Urothelium cell line (cell line): ENCODE measurements around the gene RGL1.
"Not testable (repeated sequence)": the region's sequence is repeated elsewhere in the genome, so short reads cannot be mapped to it uniquely, and the experiment has no call there.

Experiments used
- DNase-seq: peaks from one replicate; pipeline ENCODE4 v3.0.0; 2011; ENCODE audit warnings: low spot score, mixed read lengths
- FAIRE-seq: peaks from 2 replicates; lab custom pipeline; 2011; peaks lifted over from hg19 to GRCh38; lab: Jason Lieb, UNC

The RGL1 gene

GRCh38 chr1:183783767-183784637 is 20.9 kb upstream of the RGL1 start:
- FAIRE-seq, result no peak
- DNase-seq, result no peak

DNA sequence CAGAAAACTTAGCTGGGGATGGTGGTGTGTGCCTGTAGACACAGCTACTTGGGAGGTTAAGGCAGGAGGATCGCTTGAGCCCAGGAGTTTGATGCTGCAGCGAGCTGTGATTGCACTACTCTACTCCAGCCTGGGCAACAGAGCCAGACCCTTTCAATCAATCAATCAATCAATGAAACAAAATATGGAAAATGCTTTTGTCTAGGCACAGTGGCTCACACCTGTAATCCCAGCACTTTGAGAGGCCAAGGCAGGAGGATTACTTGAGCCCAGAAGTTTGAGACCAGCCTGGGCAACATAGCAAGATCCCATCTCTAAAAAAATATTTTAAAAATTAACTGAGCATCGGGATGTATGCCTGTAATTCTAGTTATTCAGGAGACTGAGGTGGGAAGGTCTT is 19.0 kb upstream of the RGL1 start:
- DNase-seq, FAIRE-seq: not testable (repeated sequence)

GRCh38 chr1:183787704-183788103 is 17.2 kb upstream of the RGL1 start:
- DNase-seq (no peak), FAIRE-seq (no peak)

DNA sequence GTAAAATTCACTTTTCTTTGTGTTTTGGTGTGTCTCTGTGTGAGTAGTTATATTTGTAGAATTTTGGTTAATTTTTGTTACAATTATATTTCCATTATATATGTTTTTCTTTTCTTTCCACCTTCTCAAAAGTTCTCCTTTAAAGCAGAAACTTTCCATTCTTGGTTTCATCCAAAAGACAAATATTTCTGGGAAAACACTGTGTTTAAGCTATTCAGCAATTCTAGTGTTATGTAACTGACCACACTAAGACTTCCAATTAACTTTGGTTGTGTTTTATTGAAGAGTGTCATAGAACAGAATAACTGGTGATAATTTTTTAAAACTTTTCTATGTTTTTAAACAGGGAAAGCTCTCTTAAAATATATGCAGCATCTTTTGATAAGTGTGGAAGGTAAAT is 13.6 kb upstream of the RGL1 start:
- FAIRE-seq (no peak), DNase-seq (no peak)

GRCh38 chr1:183792300-183792699 is 12.6 kb upstream of the RGL1 start:
- DNase-seq, result no peak
- no peak for FAIRE-seq

DNA sequence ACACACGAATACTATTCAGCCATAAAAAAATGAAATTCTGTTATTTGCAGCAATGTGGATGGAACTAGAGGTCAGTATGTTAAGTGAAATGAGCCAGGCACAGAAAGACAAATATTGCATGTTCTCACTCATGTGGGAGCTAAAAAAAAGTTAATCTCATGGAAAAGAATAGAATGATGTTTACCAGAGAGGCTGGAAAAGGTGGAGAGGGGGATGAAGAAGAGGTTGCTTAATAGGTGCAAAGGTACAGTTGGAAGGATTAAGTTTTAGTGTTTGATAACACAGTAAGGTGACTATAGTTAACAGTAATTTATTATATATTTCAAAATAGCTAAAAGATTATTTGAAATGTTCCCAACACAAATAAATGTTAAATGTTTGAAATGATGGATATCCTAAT is 10.8 kb upstream of the RGL1 start:
- DNase-seq, result no peak
- FAIRE-seq, result no peak

GRCh38 chr1:183800449-183800848 is 4.5 kb upstream of the RGL1 start:
- FAIRE-seq (no peak), DNase-seq (no peak)

DNA sequence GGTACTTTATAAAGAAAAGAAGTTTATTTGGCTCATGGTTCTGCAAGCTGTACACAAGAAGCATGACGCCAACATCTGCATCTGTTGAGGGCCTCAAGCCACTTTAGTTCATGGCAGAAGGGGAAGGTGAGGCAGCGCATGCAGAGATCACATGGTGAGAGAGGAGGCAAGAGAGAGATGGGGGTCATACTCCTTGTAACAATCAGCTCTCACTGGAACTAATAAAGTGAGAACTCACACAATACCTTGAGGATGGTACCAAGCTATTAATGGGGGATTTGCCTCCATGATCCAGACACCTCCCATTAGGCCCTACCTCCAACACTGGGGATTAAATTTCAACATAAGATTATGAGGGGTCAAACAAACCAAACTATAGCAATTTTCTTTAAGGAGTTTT is 3.3 kb upstream of the RGL1 start:
- DNase-seq (no peak), FAIRE-seq (no peak)

GRCh38 chr1:183804387-183804786 is 533 bp upstream of the RGL1 start:
- no peak for FAIRE-seq

GRCh38 chr1:183806125-183806524 is 1.2 kb downstream of the RGL1 start:
- DNase-seq (no peak), FAIRE-seq (no peak)

More at GRCh38 chr1:183804387-183804786, 533 bp upstream of the RGL1 start:
- DNase-seq, result no peak

GRCh38 chr1:183806675-183807074 is 1.8 kb downstream of the RGL1 start:
- DNase-seq (no peak), FAIRE-seq (no peak)

- no peak for FAIRE-seq
Observed at GRCh38 chr1:183807549-183808168, 2.7 kb downstream of the RGL1 start.

GRCh38 chr1:183808296-183809027 is 3.5 kb downstream of the RGL1 start:
- DNase-seq, result no peak
- FAIRE-seq, result no peak

More at GRCh38 chr1:183807549-183808168, 2.7 kb downstream of the RGL1 start:
- DNase-seq, result no peak

GRCh38 chr1:183810121-183810520 is 5.2 kb downstream of the RGL1 start:
- no peak for FAIRE-seq
- DNase-seq, result no peak

DNA sequence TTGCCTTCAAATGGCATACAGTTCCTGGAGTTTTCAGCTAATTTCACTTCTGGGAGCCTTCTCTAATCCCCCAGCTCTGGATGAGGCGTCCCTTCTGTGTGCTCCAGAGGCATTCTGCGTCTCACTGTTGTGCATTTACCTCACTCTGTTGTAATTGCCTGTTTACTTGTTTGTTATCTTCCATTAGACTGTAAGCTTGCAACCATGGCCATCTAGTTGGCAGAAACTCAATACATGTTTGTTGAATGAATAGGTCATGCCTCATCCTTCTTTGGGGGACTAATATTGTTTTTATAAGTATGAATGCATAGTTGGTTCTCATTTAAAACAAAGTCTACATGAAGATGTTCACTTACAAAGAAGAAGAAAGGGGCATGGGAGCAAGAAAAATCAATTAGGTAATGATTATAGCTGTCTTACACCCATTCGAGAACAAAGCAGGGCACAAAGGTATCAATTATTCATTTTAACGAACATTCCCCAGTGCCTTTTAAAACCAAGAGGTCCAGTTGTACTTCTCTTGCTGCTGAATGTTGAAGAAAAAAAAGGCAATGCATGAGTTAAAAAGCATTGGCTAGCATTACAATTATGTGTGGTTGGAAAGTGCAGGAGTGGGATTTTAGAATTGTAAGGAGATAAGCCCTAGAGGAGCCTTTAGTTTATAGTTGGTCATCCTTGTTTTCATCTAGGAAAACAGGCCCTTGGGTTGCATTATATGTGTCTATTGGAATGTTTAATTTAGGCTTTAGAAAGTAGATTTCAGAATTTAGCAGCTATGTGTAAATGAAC is 6.0 kb downstream of the RGL1 start:
- DNase-seq, result no peak
- FAIRE-seq, result no peak

DNA sequence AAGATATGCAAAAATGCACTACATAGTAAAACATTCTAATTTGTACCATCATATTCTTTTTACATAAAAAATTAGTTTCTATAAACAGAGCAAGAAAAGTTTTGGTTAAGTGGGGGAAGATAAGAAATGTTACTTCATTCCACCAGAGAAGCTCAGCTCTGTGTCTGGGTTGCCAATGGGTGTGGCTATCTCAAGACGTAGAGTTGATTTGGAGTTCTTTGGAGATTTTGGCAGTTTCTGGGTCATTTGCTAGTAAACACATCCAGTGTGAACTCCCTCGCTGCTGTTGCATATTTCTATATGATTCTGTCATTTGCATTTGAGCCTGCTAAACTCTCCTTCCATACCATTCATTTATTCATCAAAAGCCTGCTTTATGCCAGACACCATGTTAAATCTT is 7.2 kb downstream of the RGL1 start:
- no peak for FAIRE-seq
- no peak for DNase-seq

DNA sequence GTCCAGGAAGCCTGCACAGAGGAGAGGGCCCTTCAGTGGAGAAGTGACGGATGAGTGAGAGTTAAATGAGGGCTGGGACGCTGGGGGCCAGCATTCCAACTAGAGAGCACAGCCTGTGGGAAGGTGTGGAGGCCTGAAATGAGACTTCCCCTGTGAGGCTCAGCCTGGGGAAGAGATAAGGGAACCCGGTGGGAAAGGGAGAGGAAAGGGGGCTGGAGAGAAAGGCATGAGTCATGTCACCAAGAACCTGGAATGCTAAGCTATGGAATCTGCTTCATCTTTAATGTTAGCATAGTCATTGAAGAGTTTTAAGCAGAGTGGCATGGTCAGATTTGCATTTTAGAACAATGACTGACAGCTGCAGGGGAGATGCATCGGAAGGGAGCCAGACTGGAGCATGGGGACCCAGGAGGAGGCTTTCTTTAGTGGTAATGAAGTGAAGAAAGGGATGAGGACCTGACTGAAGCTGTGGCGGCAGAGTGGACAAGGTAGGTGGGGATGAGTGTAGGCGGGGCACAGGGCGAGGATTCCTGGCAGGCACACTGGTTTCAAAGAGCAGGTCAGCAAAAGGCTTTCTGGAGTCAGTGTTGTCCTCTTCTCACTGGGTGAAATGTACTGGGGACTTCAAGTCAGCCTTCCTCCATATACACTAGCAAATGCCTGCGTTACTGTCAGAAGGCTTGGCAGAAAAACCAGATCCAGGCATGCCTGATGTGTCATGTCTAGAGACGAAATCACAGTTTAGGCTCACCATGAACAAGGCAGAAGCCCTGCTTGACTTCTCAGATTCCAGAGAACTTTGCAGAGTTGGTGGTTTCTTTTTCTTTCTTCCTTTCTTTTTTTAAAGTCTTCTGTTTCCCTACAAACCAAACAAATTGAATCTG is 8.0 kb downstream of the RGL1 start:
- FAIRE-seq (no peak), DNase-seq (peak; percentile 25)

- DNase-seq (no peak), FAIRE-seq (no peak)
Observed at GRCh38 chr1:183814121-183814681, 9.3 kb downstream of the RGL1 start.

DNA sequence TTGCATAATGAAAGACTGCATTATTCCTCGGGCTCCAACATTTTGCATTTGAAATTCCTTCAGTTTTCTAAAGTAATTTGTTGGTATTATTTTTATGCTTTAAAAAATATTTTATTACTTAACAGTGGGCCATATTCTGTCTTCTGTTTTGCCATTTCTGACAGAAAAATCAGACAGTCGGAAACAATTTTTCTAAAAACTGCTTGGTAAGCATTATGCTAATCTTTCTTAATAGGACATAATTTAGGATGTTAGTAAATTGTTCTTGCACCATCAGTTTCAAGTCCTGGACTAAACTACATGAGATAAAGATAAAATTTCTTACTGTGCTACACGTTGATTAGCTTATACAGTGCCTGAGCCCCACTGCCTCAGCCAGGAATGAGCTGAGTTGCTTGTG is 11.2 kb downstream of the RGL1 start:
- FAIRE-seq (no peak), DNase-seq (no peak)
